GM12878 (cell line): Measurements from ENCODE around the gene DDIT4. TPM values are rescaled to one million over a fixed set of nuclear protein-coding genes. Genes with fewer than 3 reads are reported as not detected.

Experiments used
- ATAC-seq: fragments of 200-7000 bp; cut with Tn5 transposase; 3 replicates; pipeline ENCODE4 v1.9.1; 2020; ENCODE audit warnings: mild to moderate bottlenecking, moderate library complexity
- BruUV-seq: library from RNA; stranded (reverse); fragments of 400-500 nt; replicated peaks from 2 replicates; lab custom pipeline; 2021; lab: Mats Ljungman, UMichigan
- CTCF ChIA-PET: fragments of 300-600 bp; sonication (Branson Sonifier 250); formaldehyde crosslinking; extraction: SDS; loops from one replicate; lab custom pipeline; 2021; ENCODE audit warnings: inconsistent platforms; lab: Yijun Ruan, JAX
- POLR2A ChIA-PET: fragments of 350-600 bp; formaldehyde crosslinking; extraction: SDS; loops from one replicate; lab custom pipeline; 2021; ENCODE audit warnings: inconsistent platforms; lab: Charles Lee
- RAD21 ChIA-PET: fragments of 300-600 bp; sonication (Branson Sonifier 250); formaldehyde crosslinking; loops from one replicate; lab custom pipeline; 2023; ENCODE audit warnings: antibody characterized with exemption; ENCODE audit not compliant: unreplicated experiment; lab: Charles Lee
- SMC1A ChIA-PET: fragments of 300-600 bp; sonication (Branson Sonifier 250); formaldehyde crosslinking; loops from one replicate; lab custom pipeline; 2023; ENCODE audit not compliant: unreplicated experiment, uncharacterized antibody; lab: Charles Lee
- DNase-seq: peaks from one replicate; pipeline ENCODE4 v3.0.0-alpha.2; 2011; ENCODE audit warnings: low read depth, low spot score
- FAIRE-seq: peaks from 3 replicates; lab custom pipeline; 2011; peaks lifted over from hg19 to GRCh38; lab: Jason Lieb, UNC
- H2AFZ ChIP-seq: 2 replicates; pipeline ENCODE4 v1.6.0; 2011; ENCODE audit warnings: low read depth, low read length, control low read depth; ENCODE audit not compliant: control insufficient read depth
- H3K27ac ChIP-seq: 2 replicates; pipeline ENCODE4 v1.5.1; 2011; ENCODE audit warnings: control low read depth; ENCODE audit not compliant: control insufficient read depth, insufficient read depth
- H3K27me3 ChIP-seq, 2 experiments: replicated peaks in 1 of 2; 2 replicates each; pipeline versions ENCODE4 v1.6.0 to v1.6.1; 2011; ENCODE audit warnings: low read length in 1 of 2; ENCODE audit not compliant: control insufficient read depth in 2 of 2, insufficient read depth in 2 of 2
- H3K36me3 ChIP-seq, 2 experiments: 2 replicates each; pipeline ENCODE4 v1.5.1; 2011; ENCODE audit warnings: low read length in 1 of 2; ENCODE audit not compliant: control insufficient read depth in 2 of 2, insufficient read depth in 2 of 2
- H3K4me1 ChIP-seq: 2 replicates; pipeline ENCODE4 v1.6.1; 2011; ENCODE audit warnings: mild to moderate bottlenecking, low read length, moderate library complexity, mixed read lengths; ENCODE audit not compliant: control insufficient read depth, insufficient read depth
- H3K4me2 ChIP-seq: 2 replicates; pipeline ENCODE4 v1.6.0; 2011; ENCODE audit warnings: control low read depth; ENCODE audit not compliant: control insufficient read depth, insufficient read depth
- H3K4me3 ChIP-seq: fragments of 200-600 bp; sonication (generic); 2 replicates; pipeline ENCODE4 v1.5.1; 2016
- H3K79me2 ChIP-seq: 2 replicates; pipeline ENCODE4 v1.6.0; 2011; ENCODE audit warnings: low read length; ENCODE audit not compliant: control insufficient read depth, insufficient read depth
- H3K9ac ChIP-seq: 2 replicates; pipeline ENCODE4 v1.8.0; 2011; ENCODE audit warnings: low read length, control low read depth, mixed read lengths; ENCODE audit not compliant: control insufficient read depth, insufficient read depth
- H3K9me3 ChIP-seq: replicated peaks from 3 replicates; pipeline ENCODE4 v1.5.1; 2011; ENCODE audit warnings: mild to moderate bottlenecking, low read length; ENCODE audit not compliant: control insufficient read depth, insufficient read depth
- H4K20me1 ChIP-seq: 2 replicates; pipeline ENCODE4 v1.6.0; 2011; ENCODE audit not compliant: control insufficient read depth, insufficient read depth
- CHD2 ChIP-seq: IDR thresholded peaks from 2 replicates; pipeline ENCODE4 v1.6.1; 2011; ENCODE audit warnings: low read depth, low read length, improper control_type of control experiment, borderline replicate concordance
- FOXK2 ChIP-seq: fragments of 450-650 bp; IDR thresholded peaks from 2 replicates; pipeline ENCODE4 v1.6.1; 2017; ENCODE audit warnings: mild to moderate bottlenecking, moderate library complexity
- KDM1A ChIP-seq: fragments of 200-600 bp; sonication (generic); IDR thresholded peaks from 2 replicates; pipeline ENCODE4 v1.6.1; 2016; ENCODE audit warnings: borderline replicate concordance
- MAX ChIP-seq: IDR thresholded peaks from 2 replicates; pipeline ENCODE4 v1.6.1; 2012; ENCODE audit warnings: low read depth, low read length, improper control_type of control experiment
- MEF2A ChIP-seq: IDR thresholded peaks from 2 replicates; pipeline ENCODE4 v1.6.1; 2011; ENCODE audit warnings: low read depth, mild to moderate bottlenecking, low read length, moderate library complexity; ENCODE audit not compliant: insufficient read depth
- NKRF ChIP-seq: fragments of 450-650 bp; conservative IDR thresholded peaks from 2 replicates; pipeline ENCODE4 v1.6.1; 2017; ENCODE audit warnings: mild to moderate bottlenecking, moderate library complexity
- PAX5 ChIP-seq: IDR thresholded peaks from 2 replicates; pipeline ENCODE4 v1.6.1; 2011; ENCODE audit warnings: low read depth, low read length, borderline replicate concordance
- RAD21 ChIP-seq: IDR thresholded peaks from 2 replicates; pipeline ENCODE4 v1.6.1; 2011; ENCODE audit warnings: mild to moderate bottlenecking, low read depth, low read length, moderate library complexity; ENCODE audit not compliant: insufficient read depth
- STAT1 ChIP-seq: fragments of 450-650 bp; conservative IDR thresholded peaks from 2 replicates; pipeline ENCODE4 v1.6.1; 2014; ENCODE audit warnings: antibody characterized with exemption, mild to moderate bottlenecking
- YY1 ChIP-seq: IDR thresholded peaks from 2 replicates; pipeline ENCODE4 v1.6.1; 2011; ENCODE audit warnings: low read depth, mild to moderate bottlenecking, low read length
- ZBTB33 ChIP-seq: fragments of 450-650 bp; IDR thresholded peaks from 2 replicates; pipeline ENCODE4 v1.6.1; 2017; ENCODE audit warnings: mild to moderate bottlenecking
- ZNF687 ChIP-seq: fragments of 450-650 bp; IDR thresholded peaks from 2 replicates; pipeline ENCODE4 v1.6.1; 2017; ENCODE audit warnings: mild to moderate bottlenecking, moderate library complexity
- WGBS: methylation state at CpG from one replicate; pipeline ENCODE4 v1.1.6; 2016; ENCODE audit warnings: low lambda C conversion rate; ENCODE audit not compliant: insufficient replicate concordance, insufficient coverage; ENCODE audit errors: missing lambda C conversion rate; 5-methylcytosine and 5-hydroxymethylcytosine counted together
- in situ Hi-C: fragments of 300-500 bp; cut with MboI; formaldehyde crosslinking; loops from 9 replicates; pipeline ENCODE4 v1.14.3; 2018; ENCODE audit warnings: mixed read lengths
- intact Hi-C: fragments of 100-400 bp; cut with micrococcal nuclease; formaldehyde crosslinking; loops from one replicate; pipeline ENCODE4 v1.14.2; 2022; ENCODE audit not compliant: unreplicated experiment
- polyA plus RNA-seq, 11 experiments: library from polyadenylated mRNA; depleted of rRNA in 4 of 11; unstranded in 6 of 11; stranded (reverse) in 5 of 11; fragments of >200 nt; fragmentation: Nextera tagmentation in 4 of 11; fragmentation: Illumina TruSeq in 1 of 11; extraction: Ambion mirVana in 4 of 11; extraction: Trizol in 1 of 11; gene quantifications; 1 replicate in 1 of 11; 2 replicates in 10 of 11; pipeline versions ENCODE4 v1.2.1 to v1.2.3, GENCODE V29; 2011 to 2016; ENCODE audit warnings: inconsistent platforms in 2 of 11, missing spikeins in 2 of 11, low read depth in 1 of 11
- total RNA-seq, 4 experiments: library from RNA; depleted of rRNA in 3 of 4; stranded (reverse); fragments of >200 nt in 3 of 4; fragmentation: Illumina TruSeq in 1 of 4; extraction: Trizol in 1 of 4; gene quantifications; 2 replicates each; pipeline versions ENCODE4 v1.2.1 to v1.2.3, GENCODE V29; 2013 to 2021

DDIT4 gene
- total and polyA plus RNA-seq, 10 of the 15 experiments (the other 5 are each of a cell fraction or from before 2014, with no cell fraction given) = 2.1 to 277 (median 183) TPM

GRCh38 chr10:72277996-72278667 lies 4.4 kb downstream of the DDIT4 start:
- in situ Hi-C loops = no loop called here
- no peak overlapping the region for H3K9ac ChIP-seq
- H2AFZ ChIP-seq = no peak overlapping the region
- H4K20me1 ChIP-seq = peaks cover 12% of the 10 kb centered on the region
- no peak for ATAC-seq
- intact Hi-C loops = no loop called here
- no peaks in the 10 kb centered on the region for H3K9me3 ChIP-seq
- no peaks in the 10 kb centered on the region for H3K27me3 ChIP-seq
- no peak overlapping the region for H3K27ac ChIP-seq
- no peak for DNase-seq
- peaks cover 2 to 8% of the 10 kb centered on the region in 2 experiments for H3K36me3 ChIP-seq
- WGBS = 100% methylated on average over 3 of the region's 3 CpGs
- H3K4me2 ChIP-seq = no peak overlapping the region
- SMC1A ChIA-PET = interaction anchor here (1.2 to 12.9 kb wide), 11 partner anchors 9 to 152 kb away, joined by 3 to 275 read pairs (median 7); no protein-coding TSS in a partner anchor
- peaks cover 34% of the 10 kb centered on the region for H3K79me2 ChIP-seq
- H3K4me1 ChIP-seq = peaks cover 7% of the 10 kb centered on the region
- CTCF ChIA-PET = interaction anchor here (0.6 to 11.3 kb wide), 12 partner anchors 14 to 230 kb away, joined by 3 to 275 read pairs (median 4); no protein-coding TSS in a partner anchor
- FAIRE-seq = no peak
- POLR2A ChIA-PET = interaction anchor here (0.5 to 13.9 kb wide), 14 partner anchors 14 to 381 kb away, joined by 3 to 267 read pairs (median 4); no protein-coding TSS in a partner anchor
- BruUV-seq = no TSS peak
- RAD21 ChIA-PET = interaction anchor here (0.5 to 7.8 kb wide), 11 partner anchors 7 to 57 kb away, joined by 3 to 200 read pairs (median 5); no protein-coding TSS in a partner anchor
- no peak overlapping the region for H3K4me3 ChIP-seq
- TF ChIP-seq MAX (no peak), YY1 (no peak), RAD21 (no peak), FOXK2 (no peak), CHD2 (0 out of 2 replicates have a peak, but pooled peaks have one; percentile 14), MEF2A (no peak), ZBTB33 (no peak), STAT1 (no peak), ZNF687 (peak; percentile 19; the same call in 1 of the 2 replicates), PAX5 (no peak), KDM1A (no peak), NKRF (no peak)
